Measurements from ENCODE around the gene RAB15. TPM values are rescaled to one million over a fixed set of nuclear protein-coding genes. Genes with fewer than 3 reads are reported as not detected.

The RAB15 gene
- polyA plus RNA-seq, 1 experiment, result 7.7 TPM

DNA sequence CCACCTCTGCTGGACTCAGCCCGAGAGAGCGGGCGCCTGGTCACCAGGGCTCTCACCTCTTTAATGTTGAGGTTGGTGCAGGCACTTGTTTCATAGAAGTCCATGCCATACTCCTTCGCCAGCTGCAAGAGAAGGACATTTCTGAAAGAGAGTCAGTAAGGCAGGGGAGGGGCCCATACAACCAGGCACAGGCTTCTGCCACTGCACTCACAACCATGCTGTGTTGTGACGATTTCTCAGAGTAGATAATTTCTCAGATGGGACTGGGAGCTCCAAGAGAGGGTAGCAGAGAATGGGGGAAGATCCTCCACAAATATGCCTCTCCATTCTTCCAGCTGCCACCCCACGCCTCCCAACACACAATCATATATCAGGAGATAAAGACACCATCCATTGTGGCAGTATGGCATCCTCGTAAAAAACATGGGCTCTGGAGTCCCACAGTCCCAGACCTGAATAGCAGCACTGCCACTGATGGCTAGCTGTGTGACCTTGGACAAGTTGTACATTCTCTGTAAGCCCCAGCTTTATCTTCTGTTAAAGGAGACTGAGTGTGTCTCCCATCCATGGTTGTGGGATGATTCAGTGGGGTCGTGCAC lies 23.4 kb downstream of the RAB15 start:
- Histone ChIP-seq H3K27me3 (ENCODE audit: control insufficient read depth, insufficient read depth, low read length) (no peaks in the 10 kb centered on the region), H3K4me3 (ENCODE audit: low read depth, low read length) (no peak overlapping the region), H3K36me3 (ENCODE audit: control insufficient read depth, insufficient read depth, low read length) (peaks cover 1% of the 10 kb centered on the region; the same call in 1 of the 2 replicates)
- DNase-seq (ENCODE audit: low read depth), result no peak
- ChIA-PET CTCF (no interaction called here), POLR2A (no interaction called here)
- TF ChIP-seq, protein P1, sequence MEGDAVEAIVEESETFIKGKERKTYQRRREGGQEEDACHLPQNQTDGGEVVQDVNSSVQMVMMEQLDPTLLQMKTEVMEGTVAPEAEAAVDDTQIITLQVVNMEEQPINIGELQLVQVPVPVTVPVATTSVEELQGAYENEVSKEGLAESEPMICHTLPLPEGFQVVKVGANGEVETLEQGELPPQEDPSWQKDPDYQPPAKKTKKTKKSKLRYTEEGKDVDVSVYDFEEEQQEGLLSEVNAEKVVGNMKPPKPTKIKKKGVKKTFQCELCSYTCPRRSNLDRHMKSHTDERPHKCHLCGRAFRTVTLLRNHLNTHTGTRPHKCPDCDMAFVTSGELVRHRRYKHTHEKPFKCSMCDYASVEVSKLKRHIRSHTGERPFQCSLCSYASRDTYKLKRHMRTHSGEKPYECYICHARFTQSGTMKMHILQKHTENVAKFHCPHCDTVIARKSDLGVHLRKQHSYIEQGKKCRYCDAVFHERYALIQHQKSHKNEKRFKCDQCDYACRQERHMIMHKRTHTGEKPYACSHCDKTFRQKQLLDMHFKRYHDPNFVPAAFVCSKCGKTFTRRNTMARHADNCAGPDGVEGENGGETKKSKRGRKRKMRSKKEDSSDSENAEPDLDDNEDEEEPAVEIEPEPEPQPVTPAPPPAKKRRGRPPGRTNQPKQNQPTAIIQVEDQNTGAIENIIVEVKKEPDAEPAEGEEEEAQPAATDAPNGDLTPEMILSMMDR (IDR thresholded peaks at IDR 0.05; ENCODE audit: insufficient read depth, low read depth, low read length), result no peak

DNA sequence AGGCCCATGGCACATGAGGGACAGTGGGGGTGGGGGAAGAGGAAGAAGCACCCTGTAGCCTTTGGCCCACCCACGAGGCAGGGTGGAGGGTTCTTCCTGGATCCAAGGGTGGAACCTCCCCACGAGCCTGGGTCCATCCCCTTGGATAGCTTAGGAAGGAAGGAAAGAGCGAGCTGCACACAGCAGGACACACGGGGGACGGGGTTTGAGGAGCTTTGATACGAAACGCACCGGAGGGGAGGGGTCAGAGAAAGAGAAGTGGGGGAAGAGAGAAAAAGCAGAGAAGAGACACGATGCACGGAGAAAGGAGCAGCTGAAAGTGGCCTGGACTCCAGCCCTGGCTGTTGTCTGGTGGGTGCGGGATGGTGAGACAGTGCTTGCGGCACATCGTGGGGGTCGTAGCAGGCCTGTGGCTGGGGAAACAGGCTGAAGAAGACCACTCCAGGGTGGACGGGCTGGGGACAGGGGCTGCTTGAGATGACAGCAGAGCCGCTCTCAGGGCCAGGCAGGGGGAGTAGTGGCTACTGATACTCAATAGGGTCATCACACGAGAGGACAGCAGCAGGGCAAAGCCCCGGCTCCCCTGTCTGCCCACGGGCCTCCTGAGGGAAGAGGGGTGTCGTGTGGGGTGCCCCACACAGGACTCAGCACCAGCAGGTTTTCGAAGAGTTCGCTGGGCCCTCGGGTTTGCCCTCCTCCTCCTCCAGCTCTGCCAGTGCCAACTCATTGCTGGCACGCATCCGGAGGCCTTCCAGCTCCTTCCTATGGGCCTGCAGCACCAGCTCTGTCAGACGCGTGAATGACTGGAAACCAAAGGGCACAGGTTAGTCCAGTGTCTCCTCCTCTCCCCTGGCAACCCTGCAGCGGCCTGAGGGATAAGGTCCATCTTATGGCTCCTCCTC lies 24.2 kb downstream of the RAB15 start:
- Histone ChIP-seq H3K4me3 (ENCODE audit: low read depth, low read length) (no peak overlapping the region), H3K36me3 (ENCODE audit: control insufficient read depth, insufficient read depth, low read length) (peaks cover 1% of the 10 kb centered on the region; the same call in 1 of the 2 replicates), H3K27me3 (ENCODE audit: control insufficient read depth, insufficient read depth, low read length) (no peaks in the 10 kb centered on the region)
- ChIA-PET POLR2A (no interaction called here), CTCF (interaction anchor here (0.8 kb wide), 1 partner anchor 437 kb away, joined by 3 read pairs; no protein-coding TSS in a partner anchor)
- TF ChIP-seq, protein P1 (IDR thresholded peaks at IDR 0.05; ENCODE audit: insufficient read depth, low read depth, low read length), result no peak
- no peak for DNase-seq (ENCODE audit: low read depth)

DNA sequence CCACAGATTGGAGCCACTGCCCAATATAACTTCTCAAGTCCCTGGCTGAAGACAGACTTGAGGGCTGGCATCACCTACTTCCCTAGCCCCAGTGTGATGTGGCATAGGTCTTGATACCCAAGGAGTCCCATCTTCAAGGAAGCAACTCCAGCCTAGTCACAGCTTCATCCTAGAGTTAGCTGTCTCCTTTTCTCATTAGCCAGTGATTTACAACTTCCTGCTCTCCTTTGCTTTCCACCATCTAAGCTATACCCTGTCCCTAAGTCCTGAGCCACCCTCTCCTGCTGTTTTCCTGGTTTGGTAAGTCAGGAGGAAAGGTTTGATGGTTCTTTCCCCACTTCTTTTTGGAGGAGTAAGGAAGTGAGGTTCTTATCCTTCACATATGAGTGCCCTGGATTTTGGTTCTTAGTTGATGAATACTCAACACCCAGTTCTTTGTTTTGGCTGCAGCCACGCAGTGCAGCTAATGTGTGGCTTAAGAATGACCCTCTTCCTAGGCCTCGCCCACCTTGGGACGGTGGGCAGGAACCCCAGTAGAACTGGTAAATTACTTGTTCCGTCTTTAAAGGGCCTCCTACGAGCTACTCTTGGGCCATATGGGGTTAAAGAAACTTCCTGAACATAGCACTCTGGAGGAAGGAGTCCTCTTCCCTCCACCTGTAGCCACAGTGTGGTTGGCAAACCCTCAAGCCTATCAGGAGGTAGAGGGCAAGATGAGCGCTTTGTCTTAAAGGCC lies 25.7 kb downstream of the RAB15 start:
- H3K36me3 ChIP-seq (ENCODE audit: control insufficient read depth, insufficient read depth, low read length), result peaks cover 1% of the 10 kb centered on the region; the same call in 1 of the 2 replicates
- ChIA-PET POLR2A (no interaction called here), CTCF (interaction anchor here (0.7 kb wide), 1 partner anchor 10 kb away, joined by 3 read pairs; no protein-coding TSS in a partner anchor)
- DNase-seq (ENCODE audit: low read depth), result no peak
- H3K27me3 ChIP-seq (ENCODE audit: control insufficient read depth, insufficient read depth, low read length), result no peaks in the 10 kb centered on the region
- TF ChIP-seq, protein P1 (IDR thresholded peaks at IDR 0.05; ENCODE audit: insufficient read depth, low read depth, low read length), result no peak
- no peak overlapping the region for H3K4me3 ChIP-seq (ENCODE audit: low read depth, low read length)

DNA sequence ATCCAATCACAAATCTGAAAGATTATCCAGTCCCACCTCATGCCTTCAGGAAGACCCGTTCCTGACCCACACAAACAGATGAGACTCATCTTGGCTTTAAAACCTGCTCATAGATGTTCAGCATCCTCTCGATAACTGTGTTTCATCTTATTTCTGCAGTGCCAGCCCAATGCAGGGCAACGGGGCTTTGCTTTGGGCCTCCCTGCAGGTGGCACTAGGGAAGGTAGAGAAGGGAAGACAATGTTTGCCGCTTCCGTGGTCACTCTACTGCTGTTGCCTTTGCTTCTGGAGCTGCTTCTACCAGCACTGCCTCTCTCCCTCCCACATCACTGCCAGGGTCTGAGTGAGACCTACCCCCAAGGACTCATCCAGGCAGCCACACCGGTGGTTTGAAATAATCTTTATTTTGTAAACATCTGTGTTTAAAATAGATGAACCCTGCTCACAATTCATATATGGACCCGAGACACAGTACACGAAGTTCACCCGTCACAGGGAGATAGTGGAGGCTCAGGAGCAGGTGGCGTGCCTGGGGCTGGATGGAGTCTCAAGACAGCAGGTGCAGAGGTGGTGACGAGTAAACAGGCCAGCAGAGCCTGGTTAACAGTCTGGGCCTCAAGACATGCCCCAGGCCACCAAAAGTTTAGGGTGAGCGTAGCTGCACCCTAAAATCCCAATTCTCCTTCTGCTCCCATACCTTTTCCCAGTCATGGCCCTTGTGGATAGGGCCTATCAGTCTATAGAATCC lies 26.5 kb downstream of the RAB15 start:
- DNase-seq (ENCODE audit: low read depth), result no peak
- Histone ChIP-seq H3K36me3 (ENCODE audit: control insufficient read depth, insufficient read depth, low read length) (peaks cover 1% of the 10 kb centered on the region; the same call in 1 of the 2 replicates), H3K4me3 (ENCODE audit: low read depth, low read length) (no peak overlapping the region), H3K27me3 (ENCODE audit: control insufficient read depth, insufficient read depth, low read length) (no peaks in the 10 kb centered on the region)
- TF ChIP-seq, protein P1 (IDR thresholded peaks at IDR 0.05; ENCODE audit: insufficient read depth, low read depth, low read length), result no peak
- ChIA-PET POLR2A (no interaction called here), CTCF (no interaction called here)

Data from BJ (cell line).